HG03460 (cell line): ENCODE results near the gene CNTN4.
A peak's percentile ranks its signal among the peaks of the same experiment; 100 is the strongest.

Experiments
- ATAC-seq: cut with Tn5 transposase; IDR thresholded peaks from one replicate; pipeline ENCODE4 v1.9.1; 2021; ENCODE audit not compliant: unreplicated experiment

The CNTN4 gene

DNA sequence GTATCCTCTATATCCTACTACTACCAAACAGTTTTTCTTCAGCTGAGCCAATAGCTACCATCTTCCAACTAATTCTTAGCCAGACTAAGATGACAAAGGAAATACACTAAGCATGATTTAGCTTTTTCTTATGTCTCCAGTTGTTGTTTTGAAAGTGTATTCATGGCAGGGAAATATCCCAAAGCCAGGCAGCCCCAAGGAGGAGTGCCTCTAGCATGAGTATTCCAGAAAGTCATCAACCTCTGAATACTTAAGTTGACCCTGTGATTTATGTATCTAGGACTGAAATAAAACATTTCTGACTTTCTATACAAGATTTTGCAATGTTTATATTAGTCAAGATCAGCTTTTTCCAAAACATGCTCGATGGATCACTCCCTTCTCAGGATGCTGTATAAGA lies 562.4 kb downstream of the CNTN4 start:
- ATAC-seq: no peak

DNA sequence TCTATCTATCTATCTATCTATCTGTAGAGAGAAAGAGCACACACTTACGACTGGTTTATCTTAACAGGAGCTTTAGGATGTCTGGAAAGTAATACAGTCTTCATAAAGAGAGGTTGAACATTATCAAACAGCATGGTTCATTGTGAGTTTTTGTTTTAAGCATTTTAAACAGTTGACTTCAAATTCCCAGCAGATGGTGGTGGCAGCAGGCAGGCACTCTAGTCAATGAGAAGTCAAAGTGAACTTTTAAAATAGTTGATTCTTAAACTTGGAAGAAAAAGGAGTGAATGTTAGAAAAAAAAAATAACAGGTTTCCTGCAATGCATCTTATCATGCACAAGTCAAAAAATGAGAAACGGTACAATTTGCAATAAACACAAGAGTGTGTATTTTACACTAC lies 578.8 kb downstream of the CNTN4 start:
- ATAC-seq: no peak

DNA sequence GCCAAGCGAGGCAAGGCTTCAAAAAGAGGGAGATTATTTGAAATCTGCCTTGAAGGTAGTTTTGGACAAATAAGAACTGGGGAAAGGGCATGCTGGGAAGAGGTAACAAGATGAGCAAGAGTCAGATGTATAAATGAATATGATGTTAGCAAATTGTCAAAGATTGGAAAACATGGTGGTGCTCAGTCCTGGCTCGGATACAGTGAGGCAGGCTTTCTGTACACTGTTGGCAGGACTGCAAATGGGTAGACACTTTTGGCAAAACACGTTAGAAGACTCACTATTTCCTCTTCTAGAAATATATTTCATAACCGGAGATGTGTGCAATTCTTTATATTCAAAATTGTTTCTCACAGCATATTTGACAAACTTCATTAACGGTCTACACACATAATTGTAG lies 581.6 kb downstream of the CNTN4 start:
- ATAC-seq: no peak

- no peak for ATAC-seq
Measured at GRCh38 chr3:2684046-2684445, 585.4 kb downstream of the CNTN4 start.

- ATAC-seq: no peak
Measured at GRCh38 chr3:2686816-2687502, 588.3 kb downstream of the CNTN4 start.

- no peak for ATAC-seq
Measured at GRCh38 chr3:2697589-2697988, 598.9 kb downstream of the CNTN4 start.

- no peak for ATAC-seq
Measured at GRCh38 chr3:2701471-2701870, 602.8 kb downstream of the CNTN4 start.

- no peak for ATAC-seq
Measured at GRCh38 chr3:2706144-2706835, 607.6 kb downstream of the CNTN4 start.

DNA sequence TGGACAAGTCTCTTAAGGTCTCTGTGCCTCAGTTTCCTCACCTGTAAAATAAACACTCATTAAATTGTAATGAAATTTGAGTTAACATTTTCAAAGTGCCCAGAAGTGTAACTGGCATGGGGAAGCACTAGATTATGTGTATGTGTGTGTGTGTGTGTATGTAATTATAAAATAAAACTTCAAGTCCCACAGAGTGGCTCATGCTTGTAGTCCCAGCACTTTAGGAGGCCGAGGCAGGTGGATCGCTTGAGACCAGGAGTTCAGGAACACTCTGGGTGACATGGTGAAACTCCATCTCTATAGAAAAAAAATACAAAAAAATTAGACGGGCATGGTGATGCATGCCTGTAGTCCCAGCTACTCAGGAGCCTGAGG lies 608.2 kb downstream of the CNTN4 start:
- no peak for ATAC-seq

DNA sequence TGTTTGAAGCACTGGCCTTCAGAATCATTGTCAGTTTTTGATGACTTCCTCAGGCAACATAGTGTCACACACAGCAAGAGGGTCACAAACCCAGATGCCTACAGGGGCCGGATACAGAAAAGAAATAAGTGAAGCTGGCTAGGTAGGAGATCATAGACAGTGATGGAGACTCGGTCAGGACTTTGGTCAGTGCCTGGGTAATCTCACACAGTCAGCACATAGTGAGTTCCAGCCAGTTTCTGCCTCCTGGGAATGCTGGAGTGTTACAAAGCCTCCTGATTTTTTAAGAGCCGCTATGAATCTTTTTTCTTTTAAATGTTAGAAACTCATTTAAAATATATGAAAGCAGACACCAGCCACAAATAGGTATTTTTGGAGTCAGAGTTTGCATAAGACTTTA lies 612.4 kb downstream of the CNTN4 start:
- no peak for ATAC-seq

- no peak for ATAC-seq
Measured at GRCh38 chr3:2713923-2714322, 615.3 kb downstream of the CNTN4 start.

- no peak for ATAC-seq
Measured at GRCh38 chr3:2714834-2715233, 616.2 kb downstream of the CNTN4 start.

- no peak for ATAC-seq
Measured at GRCh38 chr3:2727101-2727500, 628.4 kb downstream of the CNTN4 start.

GRCh38 chr3:2727610-2728318 lies 629.1 kb downstream of the CNTN4 start:
- no peak for ATAC-seq

- ATAC-seq: no peak
Measured at GRCh38 chr3:2731843-2732242, 633.2 kb downstream of the CNTN4 start.

DNA sequence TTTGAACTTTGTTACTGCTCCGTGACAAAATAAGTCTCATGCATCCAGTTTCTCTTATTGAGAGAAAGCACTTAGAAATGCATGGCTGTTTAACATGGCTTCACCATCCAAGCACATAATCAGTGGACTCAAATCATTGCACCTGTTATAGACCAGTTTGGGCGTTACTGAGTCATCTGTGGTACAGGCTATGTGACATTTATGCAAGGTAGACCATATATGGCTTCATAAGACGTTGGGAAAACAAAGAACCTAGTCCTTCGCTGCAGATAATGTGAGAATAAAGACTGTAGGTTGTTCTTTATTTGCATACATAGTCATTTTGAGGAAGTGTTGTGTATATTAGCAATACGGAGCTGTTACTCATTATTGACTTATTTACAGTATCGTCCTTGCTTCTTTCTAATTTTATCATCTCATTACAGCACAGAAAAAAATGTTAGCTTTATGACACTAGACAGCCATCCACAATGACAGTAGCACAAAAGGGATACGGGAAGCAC lies 636.8 kb downstream of the CNTN4 start:
- ATAC-seq: no peak

GRCh38 chr3:2741516-2741915 lies 642.9 kb downstream of the CNTN4 start:
- ATAC-seq: no peak

DNA sequence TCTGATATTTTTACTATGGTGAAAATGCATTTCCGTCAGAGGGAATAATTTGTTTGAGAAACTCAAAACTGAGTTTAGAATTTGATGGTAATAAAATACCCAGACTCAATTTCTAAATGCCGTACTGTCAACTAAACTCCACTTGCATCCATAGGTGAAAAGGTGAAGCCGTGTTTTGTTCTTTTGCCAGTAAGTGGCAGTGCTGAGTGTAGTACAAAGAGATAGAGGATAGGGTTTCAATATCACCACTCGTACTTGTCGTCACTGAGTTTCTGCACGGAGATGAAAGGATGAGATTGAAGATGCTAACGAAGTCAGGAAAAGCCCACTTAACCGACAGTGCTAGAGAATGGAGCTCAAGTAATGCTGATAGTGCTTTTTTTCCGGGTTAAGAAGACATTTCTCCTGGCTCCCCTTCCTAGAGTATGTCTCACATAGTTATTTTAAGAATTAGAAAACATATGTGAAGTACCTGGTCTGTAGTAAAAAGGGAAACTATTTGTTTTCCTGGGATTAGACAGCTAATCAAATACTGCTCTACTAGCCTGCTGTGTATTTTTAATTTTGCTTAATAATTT lies 666.4 kb downstream of the CNTN4 start:
- peak; percentile 80 for ATAC-seq

DNA sequence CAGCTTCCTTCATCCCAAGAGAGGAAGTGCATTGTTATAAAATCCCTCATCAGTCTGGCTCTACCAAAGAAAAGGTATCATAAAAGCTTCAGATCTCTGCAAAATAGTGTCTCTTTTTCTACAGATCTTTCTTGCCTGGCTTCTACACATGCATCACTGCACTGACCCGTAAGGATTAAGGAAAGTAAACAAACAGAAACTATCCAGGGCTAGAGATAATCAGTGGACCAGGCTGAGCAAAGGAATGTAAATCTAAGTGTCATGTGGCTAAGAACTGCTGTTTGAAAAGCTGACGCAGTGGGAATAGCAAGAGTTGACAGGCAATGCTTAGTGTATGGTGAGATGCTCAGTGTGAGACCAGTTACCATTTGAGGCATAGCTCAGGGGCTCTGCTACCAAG lies 671.8 kb downstream of the CNTN4 start:
- peak; percentile 17 for ATAC-seq

GRCh38 chr3:2771193-2771592 lies 672.5 kb downstream of the CNTN4 start:
- ATAC-seq: peak; percentile 84

DNA sequence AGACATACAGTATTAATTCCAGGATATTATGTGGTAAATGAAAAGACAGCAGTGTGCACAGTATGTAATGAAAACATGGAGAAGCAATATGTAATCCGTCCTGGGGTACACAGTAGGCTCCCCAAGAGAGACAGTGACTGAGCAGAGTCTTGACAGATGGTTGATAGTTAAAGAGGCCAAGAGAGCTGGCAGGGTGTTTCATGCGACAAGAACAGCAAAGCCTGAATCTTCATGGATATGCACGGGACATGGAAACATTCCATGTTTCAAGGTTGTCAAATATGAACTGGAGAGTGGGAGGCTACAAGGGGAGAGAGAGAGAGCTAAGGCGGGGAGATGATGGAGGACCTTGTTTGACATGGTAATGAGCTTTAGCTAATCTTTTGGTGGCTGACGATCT lies 673.1 kb downstream of the CNTN4 start:
- no peak for ATAC-seq

DNA sequence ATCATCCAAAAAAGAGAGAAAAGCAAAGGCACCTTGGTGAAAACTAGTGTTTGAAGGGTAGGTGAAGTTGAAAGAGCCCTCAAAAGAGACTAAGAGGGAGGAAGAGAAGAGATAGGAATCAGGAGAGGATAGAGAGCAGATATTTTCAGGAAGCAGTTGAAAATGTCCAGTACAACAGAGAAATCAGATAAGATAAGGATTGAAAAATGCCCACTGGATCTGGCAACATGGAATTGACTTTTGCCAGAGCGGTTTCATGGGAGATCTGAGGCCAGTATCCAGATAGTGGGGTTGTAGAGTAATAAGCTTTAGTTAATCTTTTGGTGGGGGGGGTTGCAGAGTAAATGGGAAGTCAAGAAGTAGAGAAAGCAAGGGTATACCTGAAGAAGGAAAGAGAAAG lies 674.1 kb downstream of the CNTN4 start:
- no peak for ATAC-seq
